ENCODE results near the gene KLHDC4.

GRCh38 chr16:87704754-87705353 is 60.9 kb downstream of the KLHDC4 start:
- TF ChIP-seq CTCF (IDR thresholded peaks at IDR 0.05) = no peak
- TF ChIP-seq POLR2A (IDR thresholded peaks at IDR 0.05) = no peak
